Measurements from ENCODE around the gene HUNK. TPM values are rescaled to one million over a fixed set of nuclear protein-coding genes. Genes with fewer than 3 reads are reported as not detected.
"Not testable (repeated sequence)": the region's sequence is repeated elsewhere in the genome, so short reads cannot be mapped to it uniquely, and the experiment has no call there.

The HUNK gene
- total RNA-seq, 1 experiment from 2014 or later, result 17.7 TPM

DNA sequence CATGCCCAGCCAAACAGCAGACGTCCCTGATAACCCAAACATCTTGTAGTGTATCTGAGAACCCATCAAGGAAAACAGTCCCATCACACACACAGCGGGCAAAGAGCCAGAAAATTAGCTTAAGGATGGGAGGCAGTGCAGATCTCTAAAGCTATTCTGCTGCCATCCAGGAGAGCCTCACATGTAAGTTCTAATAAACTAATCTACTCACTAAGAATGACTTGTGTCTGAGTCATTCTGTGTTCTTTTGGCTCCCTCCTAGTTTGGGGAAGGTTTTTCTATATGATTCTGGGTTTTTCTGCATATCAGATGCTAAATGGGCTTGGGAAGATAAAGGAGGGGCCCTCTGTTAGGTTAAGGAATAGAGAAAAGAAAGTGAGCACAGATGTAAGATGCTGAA is 162.8 kb downstream of the HUNK start:
- H3K4me3 ChIP-seq, result no peak overlapping the region
- H3K27ac ChIP-seq, result no peak overlapping the region
- no peaks in the 10 kb centered on the region for H3K36me3 ChIP-seq
- H3K4me1 ChIP-seq (replicated peaks), result no peaks in the 10 kb centered on the region
- no peak for DNase-seq (ENCODE audit: low read depth in 1 of 2, low spot score in 2 of 2)
- H3K27me3 ChIP-seq (replicated peaks), result no peaks in the 10 kb centered on the region
- no peaks in the 10 kb centered on the region for H3K9me3 ChIP-seq (replicated peaks)

DNA sequence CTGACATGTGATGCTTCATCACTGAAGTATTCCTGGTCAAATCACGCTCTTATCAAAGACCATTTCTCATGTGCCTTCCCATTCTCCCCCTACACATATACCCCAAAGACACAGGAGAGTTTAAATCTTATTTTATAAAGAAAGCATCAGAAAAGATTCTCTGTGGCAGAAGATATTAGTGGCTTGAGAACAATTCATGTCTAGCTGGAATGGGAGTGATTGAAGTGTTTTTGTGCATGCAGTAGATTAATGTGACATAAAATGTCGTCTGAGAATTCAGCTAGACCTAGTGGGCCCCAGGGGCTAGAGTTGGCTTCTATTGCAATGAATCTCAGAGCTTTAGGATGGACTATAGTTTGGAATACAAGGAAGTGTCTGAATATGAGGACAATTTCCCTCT is 163.9 kb downstream of the HUNK start:
- no peaks in the 10 kb centered on the region for H3K9me3 ChIP-seq (replicated peaks)
- H3K4me3 ChIP-seq, result no peak overlapping the region
- no peaks in the 10 kb centered on the region for H3K27me3 ChIP-seq (replicated peaks)
- no peaks in the 10 kb centered on the region for H3K36me3 ChIP-seq
- H3K27ac ChIP-seq, result no peak overlapping the region
- no peak for DNase-seq (ENCODE audit: low read depth in 1 of 2, low spot score in 2 of 2)
- H3K4me1 ChIP-seq (replicated peaks), result no peaks in the 10 kb centered on the region

DNA sequence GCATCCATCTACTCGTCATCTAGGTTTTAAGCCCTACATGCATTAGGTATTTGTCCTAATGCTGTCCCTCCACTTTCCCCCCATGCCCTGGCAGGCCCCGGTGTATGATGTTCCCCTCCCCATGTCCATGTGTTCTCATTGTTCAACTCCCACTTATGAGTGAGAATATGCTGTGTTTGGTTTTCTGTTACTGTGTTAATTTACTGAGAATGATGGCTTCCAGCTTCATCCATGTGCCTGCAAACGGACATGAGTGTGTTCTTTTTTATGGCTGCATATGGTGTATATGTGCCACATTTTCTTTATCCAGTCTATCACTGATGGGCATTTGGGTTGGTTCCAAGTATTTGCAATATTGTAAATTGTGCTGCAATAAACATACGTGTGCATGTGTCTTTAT is 165.9 kb downstream of the HUNK start:
- H3K4me1 ChIP-seq (replicated peaks); DNase-seq (ENCODE audit: low read depth in 1 of 2, low spot score in 2 of 2); H3K9me3 ChIP-seq (replicated peaks); H3K36me3 ChIP-seq; H3K27me3 ChIP-seq (replicated peaks); H3K27ac ChIP-seq; H3K4me3 ChIP-seq: not testable (repeated sequence)

DNA sequence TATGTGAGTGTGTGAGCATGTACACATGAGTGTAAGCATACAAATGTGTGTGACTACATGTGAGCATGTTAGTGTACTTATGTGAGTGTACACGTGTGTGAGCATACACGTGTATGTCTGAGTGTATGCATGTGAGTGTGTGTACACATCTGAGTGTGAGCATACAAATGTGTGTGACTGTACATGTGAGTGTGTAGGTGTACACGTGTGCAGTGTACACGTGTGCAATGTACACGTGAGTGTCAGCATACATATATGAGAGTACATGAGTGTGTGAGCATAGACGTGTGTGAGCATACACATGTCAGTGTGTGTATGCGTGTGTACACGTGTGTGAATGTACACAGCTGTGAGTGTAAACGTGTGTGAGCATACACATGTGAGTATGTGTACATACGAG is 170.6 kb downstream of the HUNK start:
- H3K4me1 ChIP-seq (replicated peaks), result no peaks in the 10 kb centered on the region
- H3K36me3 ChIP-seq, result no peaks in the 10 kb centered on the region
- DNase-seq (ENCODE audit: low read depth in 1 of 2, low spot score in 2 of 2), result no peak
- 0 out of 2 replicates have a peak, but pooled peaks cover 4% of the 10 kb centered on the region for H3K27me3 ChIP-seq (replicated peaks)
- H3K9me3 ChIP-seq (replicated peaks), result no peaks in the 10 kb centered on the region
- no peak overlapping the region for H3K27ac ChIP-seq
- H3K4me3 ChIP-seq, result no peak overlapping the region

DNA sequence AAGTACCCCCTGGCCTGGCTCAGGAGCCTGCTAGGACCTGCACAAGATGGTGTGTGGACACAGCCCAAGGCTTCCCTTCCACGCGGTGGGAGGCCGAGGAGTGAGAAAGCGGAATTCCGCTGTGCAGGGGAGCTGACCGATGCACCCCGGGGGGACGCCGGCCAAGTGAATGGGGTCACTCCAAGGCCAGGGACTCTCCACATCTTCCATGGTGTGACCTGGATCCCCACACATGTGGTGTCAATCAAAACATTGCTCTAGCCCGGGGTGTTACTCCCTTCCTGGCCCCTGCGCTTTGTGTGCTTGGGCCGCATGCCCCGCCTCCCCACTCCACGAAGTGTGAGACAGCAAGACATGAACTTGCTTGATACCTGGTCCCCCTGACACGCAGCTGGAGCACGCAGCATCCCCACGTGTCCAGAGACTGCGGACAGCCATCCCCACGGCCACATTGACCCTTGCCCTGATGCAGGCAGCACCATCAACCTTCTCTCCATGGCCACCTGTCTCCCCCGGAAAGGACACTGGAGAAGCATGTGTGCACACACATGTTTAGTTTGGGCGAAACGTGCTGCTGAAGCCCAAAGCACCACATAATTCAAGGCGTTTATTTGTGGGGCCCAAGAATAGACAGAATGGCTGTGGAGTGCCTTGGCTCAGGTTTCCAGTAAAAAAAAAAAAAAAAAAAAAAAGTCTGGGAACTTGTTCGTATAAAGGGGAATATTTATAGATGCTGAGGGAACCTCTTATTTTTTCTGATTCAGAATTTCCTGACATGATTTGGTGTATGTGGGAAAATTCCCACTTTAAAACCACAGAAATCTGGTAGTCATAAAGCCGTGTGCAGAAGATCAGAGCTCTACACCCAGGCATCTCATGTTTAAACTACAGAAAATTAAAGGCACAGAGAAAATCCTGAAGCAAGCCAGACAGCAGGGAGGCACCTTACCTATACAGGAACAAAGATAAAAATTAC is 171.7 kb downstream of the HUNK start:
- no peaks in the 10 kb centered on the region for H3K4me1 ChIP-seq (replicated peaks)
- no peak for DNase-seq (ENCODE audit: low read depth in 1 of 2, low spot score in 2 of 2)
- H3K27ac ChIP-seq, result no peak overlapping the region
- 0 out of 2 replicates have a peak, but pooled peaks cover 4% of the 10 kb centered on the region for H3K27me3 ChIP-seq (replicated peaks)
- H3K4me3 ChIP-seq, result no peak overlapping the region
- no peaks in the 10 kb centered on the region for H3K9me3 ChIP-seq (replicated peaks)
- no peaks in the 10 kb centered on the region for H3K36me3 ChIP-seq

DNA sequence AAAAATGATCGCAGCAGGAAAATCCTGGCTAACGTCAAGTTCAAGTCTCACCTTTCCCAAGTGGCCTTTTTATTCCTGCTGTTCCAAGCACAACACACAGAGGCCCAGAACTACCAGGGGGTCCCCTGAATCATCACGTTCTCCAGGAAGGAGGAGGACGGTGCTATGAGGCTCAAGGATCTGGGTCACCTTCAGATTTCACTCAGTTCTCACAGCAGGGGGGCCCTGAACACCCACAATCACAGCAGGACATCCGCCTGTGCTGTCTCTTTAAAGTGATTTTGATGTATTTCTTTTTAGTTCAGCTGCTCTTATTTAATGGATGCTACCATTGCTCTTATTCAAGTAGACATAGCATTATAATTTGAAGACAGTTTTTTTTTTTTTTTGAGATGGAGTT is 173.4 kb downstream of the HUNK start:
- Histone ChIP-seq H3K27ac (no peak overlapping the region), H3K4me3 (no peak overlapping the region), H3K9me3 (replicated peaks) (no peaks in the 10 kb centered on the region), H3K27me3 (replicated peaks) (0 out of 2 replicates have a peak, but pooled peaks cover 4% of the 10 kb centered on the region), H3K4me1 (replicated peaks) (no peaks in the 10 kb centered on the region), H3K36me3 (no peaks in the 10 kb centered on the region)
- DNase-seq (ENCODE audit: low read depth in 1 of 2, low spot score in 2 of 2), result no peak

DNA sequence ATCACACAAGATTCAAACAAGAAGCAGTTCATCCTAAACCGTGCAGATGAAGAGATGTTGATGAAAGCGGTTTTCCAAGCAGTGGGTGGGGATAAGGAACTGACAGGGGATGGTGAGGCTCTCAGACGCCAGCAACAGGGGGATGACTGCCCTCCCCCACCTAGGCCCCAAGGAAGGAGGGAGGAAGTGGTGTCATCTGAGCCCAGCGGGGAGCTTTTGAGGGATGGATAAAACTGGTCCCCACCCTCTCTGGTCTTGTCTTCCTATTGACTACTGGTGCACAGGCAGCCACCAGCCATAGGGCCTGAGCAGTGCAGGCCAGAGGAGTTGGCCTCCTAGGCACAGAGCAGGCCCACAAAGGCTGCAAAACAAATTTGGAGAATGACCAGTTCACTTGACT is 175.5 kb downstream of the HUNK start:
- Histone ChIP-seq H3K9me3 (replicated peaks) (no peaks in the 10 kb centered on the region), H3K36me3 (no peaks in the 10 kb centered on the region)

More for the DNA sequence above, 175.5 kb downstream of the HUNK start:
- Histone ChIP-seq H3K27ac (no peak overlapping the region), H3K4me1 (replicated peaks) (no peaks in the 10 kb centered on the region), H3K4me3 (no peak overlapping the region), H3K27me3 (replicated peaks) (0 out of 2 replicates have a peak, but pooled peaks cover 4% of the 10 kb centered on the region)
- no peak for DNase-seq (ENCODE audit: low read depth in 1 of 2, low spot score in 2 of 2)

Other genes starting within 250 kb of the HUNK start
- gene SOD1, start 213.3 kb upstream of the HUNK start, total RNA-seq (2014; rRNA removed; shearing (Covaris generic)), result 434 and 451 TPM in 2 replicates
- 5.5 and 6.5 TPM in 2 replicates for gene SCAF4, start 140.9 kb upstream of the HUNK start, total RNA-seq (2014; rRNA removed; shearing (Covaris generic))

Measured in SJSA1 (cell line).